Inflammatory macrophage (primary cell): ENCODE data around the gene IL6R.
A peak's percentile ranks its signal among the peaks of the same experiment; 100 is the strongest.

ENCODE experiments used
- DNase-seq, 2 donors: peaks; one replicate each; pipeline ENCODE4 v3.0.0-alpha.2; 2020 to 2022

IL6R gene

DNA sequence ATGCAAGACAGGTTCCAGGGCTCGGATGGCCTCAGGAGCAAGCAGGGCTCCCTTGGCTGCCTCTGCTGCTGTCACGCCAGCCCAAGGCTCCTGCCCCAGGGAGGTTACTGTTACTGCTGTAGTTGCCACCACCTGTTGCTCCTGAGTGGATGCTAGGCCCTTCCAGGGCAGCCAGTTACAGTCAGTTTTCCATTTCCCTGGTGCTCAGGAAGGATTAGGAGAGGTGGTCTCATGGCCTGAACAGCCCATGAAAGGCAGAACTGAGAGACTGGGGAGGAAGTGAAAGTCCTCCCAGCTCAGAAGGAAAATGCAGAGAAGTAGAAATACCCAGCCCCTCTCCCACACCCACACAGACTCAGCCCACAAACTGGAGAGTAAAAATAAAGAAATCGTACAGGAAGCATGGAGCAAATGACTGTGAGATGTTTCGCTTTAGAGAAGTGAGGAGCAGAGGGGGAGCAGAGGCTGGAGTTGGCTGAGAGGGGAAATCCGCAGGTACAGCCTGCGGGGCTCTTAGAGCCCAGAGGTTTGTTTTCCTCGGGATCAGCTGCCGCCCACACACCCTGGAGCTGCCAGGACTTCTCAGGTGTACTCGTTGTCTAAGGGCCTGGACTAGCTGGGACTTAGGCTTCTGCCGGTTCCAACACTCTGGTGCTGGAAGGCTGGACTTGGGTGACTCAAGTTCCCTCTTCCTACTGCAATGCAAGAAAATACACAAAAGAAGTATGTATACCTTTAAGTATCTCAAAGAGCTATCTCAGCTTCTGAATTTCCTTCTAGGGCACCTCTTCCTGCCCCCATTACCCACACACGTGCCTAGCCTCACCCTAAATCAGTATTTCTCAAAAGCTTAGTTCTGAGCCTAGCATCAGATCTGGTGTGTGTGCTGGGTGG lies 2.3 kb downstream of the IL6R start:
- peak; percentile 91 to 92 for DNase-seq

DNA sequence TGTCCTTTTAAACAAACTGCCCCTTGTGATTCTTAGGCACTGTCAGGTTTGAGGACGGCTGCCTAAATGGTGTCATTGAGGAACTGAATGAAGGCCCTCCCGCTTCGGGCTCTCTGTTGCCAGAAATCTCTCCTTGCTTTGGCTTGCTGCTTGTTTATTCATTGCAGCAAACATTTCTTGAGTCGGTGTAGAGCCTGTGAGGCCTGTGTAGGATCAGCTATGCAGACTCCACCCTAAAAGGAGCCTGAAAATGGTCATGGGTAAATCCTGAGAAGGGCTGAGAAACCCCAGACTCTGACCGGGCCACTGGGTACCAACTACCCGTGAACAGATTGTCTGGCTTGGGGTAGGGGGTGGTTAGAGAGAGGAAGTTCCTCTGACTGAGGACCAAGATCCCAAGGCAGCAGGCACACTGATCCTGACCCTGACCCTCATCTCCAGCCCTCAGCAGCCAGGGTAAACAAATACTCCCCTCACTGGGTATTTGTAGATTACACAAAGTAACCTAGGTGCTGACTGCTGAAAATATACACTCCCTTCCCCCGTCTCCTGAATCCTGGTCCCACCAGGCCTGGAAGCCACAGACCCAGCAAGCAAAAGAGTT lies 3.1 kb downstream of the IL6R start:
- DNase-seq = peak in 1 of 2 donors; percentile 55

DNA sequence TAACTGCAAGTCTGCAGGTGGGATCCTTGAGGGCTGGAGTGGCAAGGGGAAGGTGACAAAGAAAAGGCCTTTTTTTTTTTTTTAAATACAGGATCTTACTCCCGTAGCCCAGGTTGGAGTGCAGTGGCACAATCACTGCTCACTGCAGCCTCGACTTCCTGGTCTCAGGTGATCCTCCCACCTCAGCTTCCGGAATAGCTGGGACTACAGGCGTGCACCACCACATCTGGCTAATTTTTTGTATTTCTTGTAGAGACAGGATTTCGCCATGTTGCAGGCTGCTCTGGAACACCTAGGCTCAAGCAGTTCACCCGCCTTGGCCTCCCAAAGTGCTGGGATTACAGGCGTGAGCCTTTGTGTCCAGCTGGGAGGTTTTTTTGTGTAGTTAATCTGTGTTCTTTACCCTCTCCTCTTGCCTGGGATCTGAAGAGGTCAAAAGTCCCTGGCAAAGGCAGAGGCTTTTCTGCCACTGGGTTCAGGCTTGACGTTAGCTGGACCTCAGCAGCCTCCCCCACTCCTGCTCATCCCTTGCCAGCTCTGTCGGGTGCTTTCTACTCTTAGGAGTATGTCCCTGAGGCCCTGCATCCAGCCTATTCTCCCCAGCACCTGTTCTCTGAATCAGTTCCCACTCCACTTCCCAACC lies 5.2 kb downstream of the IL6R start:
- DNase-seq = no peak

DNA sequence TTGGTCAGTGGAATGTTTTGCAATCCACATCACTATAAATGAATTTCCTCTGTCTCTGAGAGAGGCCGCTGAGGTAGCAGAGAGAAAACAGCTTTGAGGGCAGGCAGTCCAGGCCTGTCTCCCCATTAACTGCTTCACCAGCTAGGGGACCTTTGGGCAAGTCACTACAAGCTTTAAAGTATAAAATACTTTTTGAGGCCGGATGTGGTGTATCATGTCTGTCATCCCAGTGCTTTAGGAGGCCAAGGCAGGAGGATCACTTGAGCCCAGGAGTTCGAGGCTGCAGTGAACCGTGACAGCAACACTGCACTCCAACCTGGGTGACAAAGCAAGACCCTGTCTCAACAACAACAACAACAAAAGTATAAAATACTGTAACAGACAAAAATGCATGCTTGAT lies 6.4 kb downstream of the IL6R start:
- DNase-seq = no peak

DNA sequence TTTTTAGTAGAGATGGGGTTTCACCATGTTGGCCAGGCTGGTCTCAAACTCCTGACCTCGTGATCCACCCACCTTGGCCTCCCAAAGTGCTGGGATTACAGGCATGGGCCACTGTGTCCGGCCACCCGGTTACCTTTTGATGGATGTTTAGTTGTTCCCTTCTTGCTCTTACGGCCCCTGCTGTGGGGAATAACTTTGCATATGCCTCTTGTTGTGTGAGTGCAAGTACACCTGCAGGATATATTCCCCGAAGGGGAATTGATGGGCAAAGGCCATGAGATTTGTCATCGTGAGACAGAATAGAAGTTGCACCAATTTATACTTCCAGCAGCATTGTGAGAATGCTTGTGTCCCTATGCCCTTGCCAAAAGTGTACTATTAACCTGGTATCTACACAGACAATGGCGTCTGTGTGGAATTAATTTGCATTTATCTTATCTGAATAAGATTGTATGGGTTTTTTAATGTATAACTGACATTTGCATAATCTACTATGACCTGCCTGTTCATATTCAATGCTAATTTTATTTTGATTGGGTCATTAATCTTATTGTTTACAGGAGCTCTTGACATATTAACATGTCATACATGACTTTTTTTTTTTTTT lies 8.1 kb downstream of the IL6R start:
- no peak for DNase-seq

DNA sequence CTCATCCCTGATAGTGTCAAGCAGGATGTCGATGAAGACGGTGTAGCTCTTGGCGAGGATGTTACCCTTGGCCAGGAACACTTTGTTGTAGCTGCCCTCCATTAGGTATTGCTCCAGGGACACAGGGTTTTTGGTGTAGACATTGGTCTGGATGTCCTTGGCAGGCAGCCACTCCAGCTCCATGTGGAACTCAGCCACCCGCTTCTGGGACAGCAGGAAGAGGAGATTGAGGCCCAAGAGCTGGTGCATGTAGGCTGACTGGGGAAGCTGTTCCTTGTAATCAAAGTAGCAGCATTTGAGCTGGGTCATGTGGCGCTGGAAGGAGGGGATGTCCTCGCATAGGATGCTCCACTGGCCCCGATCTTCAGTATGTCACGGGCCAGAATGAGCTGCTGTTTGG lies 9.5 kb downstream of the IL6R start:
- DNase-seq = no peak

- no peak for DNase-seq
Observed at GRCh38 chr1:154416471-154417337, 11.6 kb downstream of the IL6R start.

DNA sequence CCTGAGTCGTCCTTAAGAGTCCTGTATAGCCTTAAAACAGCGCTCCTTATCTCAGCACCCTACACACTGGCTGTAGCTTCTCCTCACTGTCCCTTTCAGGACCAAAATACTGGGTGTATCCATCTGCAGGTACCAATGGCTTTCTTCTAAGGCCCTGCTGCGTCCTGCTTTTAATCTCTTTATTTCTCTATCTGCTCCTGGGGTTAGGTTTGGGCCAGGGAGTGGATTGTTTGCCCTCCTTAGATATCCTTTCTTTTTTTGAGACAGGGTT lies 12.1 kb downstream of the IL6R start:
- DNase-seq = no peak

- no peak for DNase-seq
Observed at GRCh38 chr1:154418062-154418921, 13.1 kb downstream of the IL6R start.

DNA sequence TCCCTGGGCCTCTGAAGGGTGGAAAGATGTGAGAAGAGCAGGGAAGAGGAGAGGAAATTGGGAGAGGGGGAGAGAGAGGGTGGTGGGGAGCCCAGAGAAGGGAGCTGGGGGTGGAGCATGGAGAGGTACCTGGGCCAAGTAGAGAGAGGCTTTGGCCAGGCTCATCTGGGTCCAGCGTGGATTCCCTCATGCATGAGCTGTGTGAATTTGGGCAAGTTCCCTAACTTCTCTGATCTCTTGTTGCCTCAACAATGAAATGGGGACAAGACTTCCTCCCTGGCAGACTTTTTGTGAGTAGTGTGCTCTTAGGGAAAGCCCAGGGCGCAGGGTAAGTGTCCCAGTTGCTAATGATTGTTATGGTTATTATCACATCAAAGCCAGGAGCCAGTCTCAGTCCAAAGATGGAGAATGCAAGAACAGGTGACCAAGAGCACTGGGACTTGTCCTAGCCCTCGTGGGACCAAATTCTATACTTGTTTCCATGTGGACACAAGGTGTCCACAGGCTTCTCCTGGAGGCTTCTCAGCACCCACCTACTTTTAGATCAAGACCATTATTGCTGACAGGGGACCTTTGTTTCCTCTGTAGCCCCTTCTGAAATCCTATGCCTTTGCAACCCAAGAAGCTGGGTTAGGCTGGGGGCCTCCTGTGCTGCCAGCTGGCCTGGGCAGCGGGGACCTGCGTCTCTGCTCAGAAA lies 13.9 kb downstream of the IL6R start:
- DNase-seq = peak in 1 of 2 donors; percentile 31

GRCh38 chr1:154419620-154420571 lies 14.8 kb downstream of the IL6R start:
- DNase-seq = peak; percentile 83 to 93

DNA sequence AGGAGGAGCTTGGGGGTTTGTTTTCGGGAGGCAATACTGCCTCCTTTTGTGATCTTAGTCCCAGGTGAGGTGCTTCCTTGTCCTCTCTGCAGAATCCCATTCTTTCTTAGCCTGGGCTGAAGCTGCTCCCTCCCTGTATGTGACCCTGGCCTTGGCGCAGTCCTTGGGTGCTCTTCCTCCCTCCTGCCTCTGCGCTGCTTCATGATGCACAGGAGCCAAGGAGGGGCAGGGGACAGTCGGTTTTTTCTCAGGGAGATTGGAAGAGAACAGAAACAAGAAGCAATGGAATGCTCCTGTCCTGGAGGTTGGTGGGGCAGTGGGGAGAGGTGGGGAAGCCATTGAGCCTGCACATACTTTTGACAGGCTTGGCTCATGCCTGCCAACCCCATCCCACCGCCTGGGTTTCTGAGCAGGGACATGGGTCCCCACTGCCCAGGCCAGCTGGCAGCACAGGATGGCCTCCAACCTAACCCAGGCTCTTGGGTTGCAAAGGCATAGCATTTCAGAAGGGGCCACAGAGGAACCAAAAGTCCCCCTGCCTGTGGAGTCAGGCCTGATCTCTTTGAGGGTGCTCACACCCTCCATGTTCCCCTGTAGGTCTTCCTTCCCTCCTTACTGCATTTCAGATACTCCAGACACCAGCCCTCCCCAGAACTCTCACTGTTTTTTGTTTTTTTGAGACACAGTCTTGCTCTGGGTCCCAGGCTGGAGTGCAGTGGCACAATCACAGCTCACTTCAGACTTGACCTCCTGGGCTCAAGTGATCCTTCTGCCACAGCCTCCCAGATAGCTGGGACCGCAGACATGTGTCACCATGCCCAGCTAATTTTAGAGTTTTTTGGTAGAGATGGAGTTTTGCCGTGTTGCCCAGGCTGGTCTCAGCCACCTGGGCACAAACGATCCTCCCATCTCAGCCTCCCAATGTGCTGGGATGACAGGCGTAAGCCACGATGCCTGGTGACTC lies 16.1 kb downstream of the IL6R start:
- no peak for DNase-seq

DNA sequence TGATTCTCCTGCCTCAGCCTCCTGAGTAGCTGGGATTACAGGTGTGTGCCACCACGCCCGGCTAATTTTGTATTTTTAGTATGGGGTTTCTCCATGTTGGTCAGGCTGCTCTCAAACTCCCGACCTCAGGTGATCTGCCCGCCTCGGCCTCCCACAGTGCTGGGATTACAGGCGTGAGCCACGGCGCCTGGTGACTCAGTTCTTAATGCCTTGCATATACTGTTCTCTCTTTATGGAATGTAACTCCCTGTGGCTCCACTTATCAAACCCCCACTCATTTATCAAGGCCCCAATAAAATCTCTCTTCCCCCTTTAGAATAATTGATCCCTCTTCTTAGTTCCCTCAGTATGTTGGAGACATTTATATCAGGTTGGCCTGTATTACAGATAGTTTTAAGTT lies 16.9 kb downstream of the IL6R start:
- peak in 1 of 2 donors; percentile 35 for DNase-seq

- DNase-seq = peak in 1 of 2 donors; percentile 37
Observed at GRCh38 chr1:154422521-154422920, 17.4 kb downstream of the IL6R start.

DNA sequence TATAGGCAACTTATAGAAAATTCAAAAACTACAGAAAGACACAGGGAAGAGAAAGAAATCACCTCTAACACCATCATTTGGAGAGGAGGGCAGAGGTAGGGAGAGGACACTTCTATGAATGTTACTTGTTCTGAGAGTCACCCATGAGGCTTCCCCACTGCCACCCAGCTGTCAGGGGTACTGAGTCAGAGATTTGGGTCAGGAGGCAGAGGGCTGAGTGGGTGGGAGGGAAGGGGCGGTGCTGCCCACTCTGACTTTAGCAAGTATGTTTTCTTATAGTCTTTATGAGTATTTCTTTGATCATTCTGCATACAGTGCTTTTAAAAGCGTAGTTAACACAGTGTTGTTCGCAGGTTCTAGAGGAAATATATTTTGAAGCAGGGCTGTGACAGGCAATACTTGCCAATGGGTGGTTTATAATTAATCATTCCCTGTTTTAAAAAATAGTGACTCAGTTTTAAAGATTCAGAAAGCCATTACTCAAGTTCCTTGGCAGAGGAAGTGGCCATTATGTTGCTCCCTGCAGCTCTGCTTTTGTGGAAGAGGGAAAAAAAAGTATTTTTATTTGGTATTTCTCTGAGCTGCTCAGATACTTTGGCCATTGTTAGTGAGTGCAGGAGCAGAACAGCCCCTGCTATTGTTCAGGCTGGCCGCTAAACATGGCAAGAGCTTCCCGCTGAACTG lies 18.3 kb downstream of the IL6R start:
- DNase-seq = peak; percentile 70 to 81

- DNase-seq = no peak
Observed at GRCh38 chr1:154423988-154424326, 18.8 kb downstream of the IL6R start.

DNA sequence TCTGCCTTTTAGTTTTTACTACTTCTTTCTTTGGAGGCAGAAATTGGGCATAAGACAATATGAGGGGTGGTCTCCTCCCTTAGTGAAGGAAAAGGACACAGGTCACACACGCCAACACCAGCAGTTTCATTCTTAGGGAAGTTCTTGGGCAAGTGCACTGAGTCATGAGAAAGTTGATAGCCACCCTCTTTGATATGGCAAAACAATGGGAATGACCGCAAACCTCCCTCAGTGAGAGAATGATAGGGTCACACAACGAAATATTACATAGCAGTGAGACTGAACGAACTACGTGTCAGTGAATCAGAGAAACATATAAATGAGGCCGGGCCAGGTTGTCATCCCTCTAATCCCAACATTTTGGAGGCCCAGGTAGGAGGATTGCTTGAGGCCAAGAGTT lies 20.0 kb downstream of the IL6R start:
- DNase-seq = peak; percentile 61 to 88
